Hepatocyte (in vitro differentiated cells): ENCODE results near the gene ST3GAL5. TPM values are rescaled to one million over a fixed set of nuclear protein-coding genes. Genes with fewer than 3 reads are reported as not detected.
"Not testable (repeated sequence)": the region's sequence is repeated elsewhere in the genome, so short reads cannot be mapped to it uniquely, and the experiment has no call there.

Experiments used
- DNase-seq: peaks from one replicate; pipeline ENCODE4 v3.0.0-alpha.2; 2016; ENCODE audit warnings: low spot score
- H2AFZ ChIP-seq: fragments of 200-600 bp; sonication (generic); 2 replicates; pipeline ENCODE4 v1.6.0; 2016; ENCODE audit warnings: antibody characterized with exemption, mild to moderate bottlenecking
- H3K27ac ChIP-seq: fragments of 200-600 bp; sonication (generic); 2 replicates; pipeline ENCODE4 v1.5.1; 2016; ENCODE audit warnings: mild to moderate bottlenecking
- H3K27me3 ChIP-seq: fragments of 200-600 bp; sonication (generic); 2 replicates; pipeline ENCODE4 v1.6.1; 2016
- H3K36me3 ChIP-seq: fragments of 200-600 bp; sonication (generic); replicated peaks from 2 replicates; pipeline ENCODE4 v1.5.1; 2016; ENCODE audit warnings: low read depth; ENCODE audit not compliant: insufficient read depth
- H3K4me1 ChIP-seq: fragments of 200-600 bp; sonication (generic); 2 replicates; pipeline ENCODE4 v1.5.1; 2016; ENCODE audit warnings: mild to moderate bottlenecking, moderate library complexity; ENCODE audit not compliant: insufficient read depth
- H3K4me2 ChIP-seq: fragments of 200-600 bp; sonication (generic); 2 replicates; pipeline ENCODE4 v1.6.0; 2016
- H3K4me3 ChIP-seq: fragments of 200-600 bp; sonication (generic); 2 replicates; pipeline ENCODE4 v1.5.1; 2016; ENCODE audit warnings: mild to moderate bottlenecking
- H3K79me2 ChIP-seq: fragments of 200-600 bp; sonication (generic); 2 replicates; pipeline ENCODE4 v1.6.0; 2017; ENCODE audit warnings: mild to moderate bottlenecking
- H3K9me2 ChIP-seq: fragments of 200-600 bp; sonication (generic); replicated peaks from 2 replicates; pipeline ENCODE4 v1.6.0; 2017; ENCODE audit warnings: mild to moderate bottlenecking; ENCODE audit not compliant: insufficient read depth
- H3K9me3 ChIP-seq: fragments of 200-600 bp; sonication (generic); 2 replicates; pipeline ENCODE4 v1.5.1; 2016; ENCODE audit warnings: low read depth, mild to moderate bottlenecking
- H4K20me1 ChIP-seq: fragments of 200-600 bp; sonication (generic); 2 replicates; pipeline ENCODE4 v1.6.0; 2016; ENCODE audit warnings: mild to moderate bottlenecking; ENCODE audit not compliant: insufficient read depth, poor library complexity, severe bottlenecking
- CTCF ChIP-seq: fragments of 200-600 bp; sonication (generic); IDR thresholded peaks from 2 replicates; pipeline ENCODE4 v1.5.1; 2016; ENCODE audit warnings: antibody characterized with exemption, mild to moderate bottlenecking; ENCODE audit not compliant: poor library complexity
- EZH2 ChIP-seq: fragments of 200-600 bp; sonication (generic); IDR thresholded peaks from 2 replicates; pipeline ENCODE4 v1.6.1; 2016; ENCODE audit warnings: antibody characterized with exemption, mild to moderate bottlenecking, borderline replicate concordance
- EZH2phosphoT487 ChIP-seq: fragments of 200-600 bp; sonication (generic); IDR thresholded peaks from one replicate; pipeline ENCODE4 v1.6.1; 2018; ENCODE audit warnings: antibody characterized with exemption, mild to moderate bottlenecking, low read depth, moderate library complexity; ENCODE audit not compliant: unreplicated experiment, severe bottlenecking
- WGBS: methylation state at CpG from one replicate; pipeline ENCODE4 v1.1.6; 2016; ENCODE audit warnings: low lambda C conversion rate; ENCODE audit errors: missing lambda C conversion rate; 5-methylcytosine and 5-hydroxymethylcytosine counted together
- polyA plus RNA-seq: library from polyadenylated mRNA; unstranded; fragments of >200 nt; fragmentation: Nextera tagmentation; extraction: Ambion mirVana; gene quantifications from 2 replicates; pipeline ENCODE4 v1.2.1, GENCODE V29; 2016
- total RNA-seq: library from RNA; depleted of rRNA; stranded (reverse); fragments of >200 nt; gene quantifications from 2 replicates; pipeline ENCODE4 v1.2.3, GENCODE V29; 2014

Gene ST3GAL5
- total and polyA plus RNA-seq, 2 experiments from 2014 or later: 24.7 to 25.6 TPM

GRCh38 chr2:85900366-85900765 lies 11.6 kb upstream of the ST3GAL5 start:
- peaks cover 5% of the 10 kb centered on the region for H3K4me1 ChIP-seq
- no peak overlapping the region for H2AFZ ChIP-seq
- no peaks in the 10 kb centered on the region for H3K27me3 ChIP-seq
- DNase-seq: no peak
- 83% methylated on average over 2 of the region's 2 CpGs for WGBS
- H3K27ac ChIP-seq: no peak overlapping the region
- no peak overlapping the region for H3K4me2 ChIP-seq
- no peaks in the 10 kb centered on the region for H3K9me3 ChIP-seq
- TF ChIP-seq EZH2 (no peak), CTCF (no peak), EZH2phosphoT487 (no peak)
- H4K20me1 ChIP-seq: no peaks in the 10 kb centered on the region
- no peaks in the 10 kb centered on the region for H3K36me3 ChIP-seq
- no peaks in the 10 kb centered on the region for H3K9me2 ChIP-seq
- H3K79me2 ChIP-seq: no peaks in the 10 kb centered on the region
- no peak overlapping the region for H3K4me3 ChIP-seq

- no peak for TF ChIP-seq EZH2phosphoT487
- TF ChIP-seq CTCF: no peak
- no peak for TF ChIP-seq EZH2
- H2AFZ ChIP-seq: no peak overlapping the region
- no peaks in the 10 kb centered on the region for H3K27me3 ChIP-seq
- WGBS: 92% methylated on average over 1 of the region's 1 CpG
- peaks cover 5% of the 10 kb centered on the region for H3K4me1 ChIP-seq
- no peak overlapping the region for H3K4me2 ChIP-seq
- H3K36me3 ChIP-seq: no peaks in the 10 kb centered on the region
- H4K20me1 ChIP-seq: no peaks in the 10 kb centered on the region
- H3K79me2 ChIP-seq: no peaks in the 10 kb centered on the region
- no peaks in the 10 kb centered on the region for H3K9me3 ChIP-seq
- H3K9me2 ChIP-seq: no peaks in the 10 kb centered on the region
- no peak for DNase-seq
- H3K4me3 ChIP-seq: no peak overlapping the region
- H3K27ac ChIP-seq: no peak overlapping the region
Observed at GRCh38 chr2:85899849-85900248, 11.1 kb upstream of the ST3GAL5 start.

GRCh38 chr2:85899284-85899683 lies 10.5 kb upstream of the ST3GAL5 start:
- no peak overlapping the region for H3K4me2 ChIP-seq
- H3K9me3 ChIP-seq: no peaks in the 10 kb centered on the region
- H3K4me3 ChIP-seq: no peak overlapping the region
- no peak overlapping the region for H3K27ac ChIP-seq
- peaks cover 5% of the 10 kb centered on the region for H3K4me1 ChIP-seq
- no peak for TF ChIP-seq EZH2phosphoT487
- TF ChIP-seq EZH2: no peak
- no peak for DNase-seq
- no peaks in the 10 kb centered on the region for H3K36me3 ChIP-seq
- H2AFZ ChIP-seq: no peak overlapping the region
- H4K20me1 ChIP-seq: no peaks in the 10 kb centered on the region
- no peaks in the 10 kb centered on the region for H3K9me2 ChIP-seq
- H3K27me3 ChIP-seq: no peaks in the 10 kb centered on the region
- WGBS: 90% methylated on average over 1 of the region's 1 CpG
- no peaks in the 10 kb centered on the region for H3K79me2 ChIP-seq

- TF ChIP-seq EZH2 (no peak), EZH2phosphoT487 (no peak), CTCF (no peak)
- Histone ChIP-seq H3K27me3 (no peaks in the 10 kb centered on the region), H4K20me1 (no peaks in the 10 kb centered on the region), H3K27ac (no peak overlapping the region), H3K9me3 (no peaks in the 10 kb centered on the region), H2AFZ (no peak overlapping the region), H3K79me2 (no peaks in the 10 kb centered on the region), H3K4me1 (peaks cover 4% of the 10 kb centered on the region), H3K4me3 (no peak overlapping the region), H3K9me2 (no peaks in the 10 kb centered on the region), H3K36me3 (no peaks in the 10 kb centered on the region), H3K4me2 (no peak overlapping the region)
- no peak for DNase-seq
- 100% methylated on average over 1 of the region's 1 CpG for WGBS
Observed at GRCh38 chr2:85898881-85899280, 10.1 kb upstream of the ST3GAL5 start.

- not testable (repeated sequence) for H4K20me1 ChIP-seq, H3K36me3 ChIP-seq, H3K9me3 ChIP-seq, H3K79me2 ChIP-seq, H3K4me2 ChIP-seq, DNase-seq, H3K4me3 ChIP-seq, H2AFZ ChIP-seq, H3K9me2 ChIP-seq, H3K27me3 ChIP-seq, H3K27ac ChIP-seq
- 95% methylated on average over 6 of the region's 6 CpGs for WGBS
- H3K4me1 ChIP-seq: peaks cover 16% of the 10 kb centered on the region
Observed at GRCh38 chr2:85894554-85895278, 5.9 kb upstream of the ST3GAL5 start.
